Erythroblast (primary cell): ENCODE measurements around the gene UBE3B.

ENCODE experiments used
- DNase-seq, 2 experiments: peaks; one replicate each; lab custom pipeline; 2025; lab: John Stamatoyannopoulos, UW
- GATA1 ChIP-seq: IDR thresholded peaks from 2 replicates; pipeline ENCODE4 v1.6.1; 2011; ENCODE audit warnings: low read depth, mild to moderate bottlenecking, control low read depth, low read length, moderate library complexity
- POLR2A ChIP-seq: IDR thresholded peaks from 2 replicates; pipeline ENCODE4 v1.6.1; 2011; ENCODE audit warnings: mild to moderate bottlenecking, low read length

UBE3B gene

DNA sequence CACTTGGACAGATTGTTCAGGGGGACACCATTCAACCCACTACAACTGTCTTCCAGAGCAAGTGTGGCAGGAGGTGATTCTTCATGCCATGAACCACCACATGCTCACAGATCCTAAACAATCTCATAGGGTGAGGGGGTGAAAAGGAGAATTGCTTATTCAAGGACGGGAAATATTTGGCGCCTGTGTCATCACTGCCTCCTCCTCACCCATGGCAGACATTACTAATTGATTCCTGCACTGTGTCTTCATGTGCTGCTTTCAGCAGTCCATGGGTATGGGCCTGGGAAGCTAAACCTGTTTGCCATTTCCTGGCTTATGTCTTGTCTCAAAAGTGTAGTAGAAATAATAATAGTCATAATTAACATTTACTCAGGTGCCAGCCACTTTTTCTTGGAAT is 64.6 kb downstream of the UBE3B start:
- no peak for TF ChIP-seq POLR2A
- no peak for TF ChIP-seq GATA1
- no peak for DNase-seq

DNA sequence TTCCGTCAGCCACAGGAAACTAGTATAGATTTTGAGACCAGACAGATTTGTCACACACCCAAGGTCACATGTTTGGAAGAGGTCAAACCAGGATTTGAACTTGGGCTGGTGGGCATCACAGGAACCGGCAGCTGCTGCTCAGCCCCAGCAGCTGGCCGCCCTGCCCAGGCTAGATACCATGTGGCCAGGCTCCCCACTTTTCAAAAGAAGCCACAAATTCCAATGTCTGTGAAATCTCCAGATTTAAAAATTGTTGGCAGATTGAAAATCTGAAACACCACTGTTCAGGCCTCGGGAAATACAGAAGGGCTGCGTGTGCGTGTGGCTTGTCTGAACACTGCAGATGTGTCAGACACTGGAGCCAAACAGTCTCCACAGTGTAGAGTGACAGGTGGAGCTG is 65.4 kb downstream of the UBE3B start:
- DNase-seq = no peak
- TF ChIP-seq GATA1 = no peak
- no peak for TF ChIP-seq POLR2A

DNA sequence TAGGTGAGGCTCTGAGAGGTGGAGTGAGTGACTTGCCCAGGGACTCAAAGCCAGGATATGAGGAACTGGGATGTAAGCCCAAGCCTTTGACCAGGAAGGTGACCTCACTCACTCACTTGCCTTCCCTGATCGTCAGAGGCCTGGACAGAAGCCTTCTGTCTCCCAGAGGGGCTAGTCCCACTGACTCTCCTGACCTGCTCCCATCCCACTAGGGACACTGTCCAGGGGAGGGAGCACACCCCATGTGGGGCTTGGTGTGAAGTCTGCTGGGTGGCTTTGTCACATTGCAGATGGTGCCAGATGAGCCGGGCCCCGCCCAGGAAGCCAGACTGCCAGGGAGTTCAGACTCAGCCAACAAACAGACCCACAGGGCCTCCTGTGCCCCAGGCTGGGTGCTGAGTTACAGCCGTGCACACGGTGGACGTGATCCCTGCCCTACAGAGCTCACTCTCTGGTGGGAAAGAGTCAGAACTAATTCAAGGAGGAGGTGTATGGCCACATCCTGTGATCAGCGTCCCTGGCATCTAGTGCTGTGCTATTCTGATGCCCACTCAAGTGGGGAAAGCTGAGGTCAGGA is 67.6 kb downstream of the UBE3B start:
- DNase-seq = no peak
- TF ChIP-seq GATA1 = no peak
- TF ChIP-seq POLR2A = no peak

DNA sequence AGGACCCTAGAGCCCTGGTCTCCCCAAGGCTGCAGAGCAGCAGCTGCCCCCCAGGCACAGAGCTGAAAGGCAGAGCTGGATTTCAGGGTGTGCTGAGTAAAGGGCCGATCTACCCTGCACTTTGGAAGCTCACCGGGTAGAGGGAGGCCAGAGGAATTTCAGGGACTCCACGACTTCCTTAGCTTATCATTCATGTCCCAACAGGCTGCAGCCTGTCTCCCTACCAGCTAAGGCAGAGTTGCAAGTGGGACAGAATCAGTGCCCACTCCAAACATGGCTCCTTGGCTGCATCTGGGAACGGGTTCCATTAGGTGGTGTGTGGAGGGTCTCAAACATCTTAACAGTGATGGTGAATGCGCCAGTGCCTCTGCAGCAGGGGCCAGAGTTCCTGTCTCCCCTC is 68.4 kb downstream of the UBE3B start:
- TF ChIP-seq POLR2A (no peak), GATA1 (no peak)
- DNase-seq = no peak

DNA sequence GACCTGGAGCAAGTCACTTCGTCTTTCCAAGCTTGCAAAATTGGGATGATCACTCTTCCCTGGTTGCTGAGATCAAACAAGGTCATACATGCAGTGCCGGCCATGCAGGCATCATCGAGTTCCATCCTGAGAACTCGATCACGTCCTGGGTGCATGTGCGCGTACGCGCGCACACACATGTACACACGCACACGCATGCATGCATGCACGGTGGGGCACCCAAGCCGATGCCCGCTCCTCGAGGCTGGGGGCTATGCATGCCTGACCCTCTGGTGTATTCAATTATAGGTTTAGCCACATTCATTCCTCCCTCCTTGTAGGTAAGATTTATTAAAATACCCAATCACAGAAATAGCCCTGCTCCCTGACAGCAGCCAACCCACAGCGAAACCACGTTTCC is 69.9 kb downstream of the UBE3B start:
- TF ChIP-seq GATA1 (no peak), POLR2A (no peak)
- no peak for DNase-seq

DNA sequence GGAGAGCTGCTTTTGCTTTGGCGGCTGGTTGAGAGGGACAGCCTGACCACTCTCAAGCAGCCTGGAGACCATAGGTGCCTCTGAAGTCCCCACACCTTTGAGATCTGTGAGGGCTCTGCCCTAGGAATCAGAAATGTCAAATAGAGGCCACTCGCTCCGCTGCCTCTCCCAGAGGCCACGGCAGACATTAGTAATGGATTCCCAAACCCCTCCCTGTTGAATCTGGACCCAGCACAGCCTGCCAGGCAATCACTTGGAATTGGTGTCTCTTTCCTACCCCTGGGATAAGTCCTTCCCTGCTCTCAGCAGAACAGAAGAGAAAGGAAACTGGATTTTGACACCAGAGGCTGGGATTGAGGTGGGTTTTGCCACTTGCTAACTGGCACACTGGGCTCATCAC is 70.8 kb downstream of the UBE3B start:
- TF ChIP-seq GATA1 (no peak), POLR2A (no peak)
- no peak for DNase-seq

DNA sequence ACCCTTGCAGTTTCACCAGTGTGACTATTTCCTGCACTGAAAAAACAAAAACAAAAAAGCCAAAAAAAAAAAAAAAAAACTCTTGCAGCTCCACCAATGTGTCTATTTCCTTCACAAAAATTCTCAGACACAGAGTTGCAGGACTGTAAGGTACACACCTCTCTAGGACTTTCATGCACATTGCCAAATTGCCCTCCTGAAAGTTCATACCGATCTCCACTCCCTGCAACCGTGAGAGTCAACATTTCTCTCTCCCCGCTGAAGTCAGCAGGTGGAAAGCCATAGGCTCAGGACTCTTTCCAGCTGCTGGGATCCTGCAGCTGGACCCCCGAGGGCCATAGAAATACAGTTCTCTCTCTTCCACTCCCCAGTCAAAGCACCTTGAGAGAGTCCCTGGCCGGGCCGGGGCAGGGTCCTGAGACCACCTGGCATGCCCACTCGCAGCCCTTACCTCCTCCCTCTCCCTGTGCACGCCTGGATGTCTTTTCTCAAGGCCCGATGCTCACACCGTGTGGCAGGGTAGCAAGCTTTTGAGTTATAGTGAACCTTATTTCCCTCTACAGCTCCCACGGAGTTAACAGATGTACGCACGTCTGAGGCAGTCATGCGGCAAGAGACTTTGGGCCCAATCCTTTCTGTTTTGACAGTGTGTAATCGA is 72.3 kb downstream of the UBE3B start:
- DNase-seq = no peak
- TF ChIP-seq POLR2A (no peak), GATA1 (no peak)

DNA sequence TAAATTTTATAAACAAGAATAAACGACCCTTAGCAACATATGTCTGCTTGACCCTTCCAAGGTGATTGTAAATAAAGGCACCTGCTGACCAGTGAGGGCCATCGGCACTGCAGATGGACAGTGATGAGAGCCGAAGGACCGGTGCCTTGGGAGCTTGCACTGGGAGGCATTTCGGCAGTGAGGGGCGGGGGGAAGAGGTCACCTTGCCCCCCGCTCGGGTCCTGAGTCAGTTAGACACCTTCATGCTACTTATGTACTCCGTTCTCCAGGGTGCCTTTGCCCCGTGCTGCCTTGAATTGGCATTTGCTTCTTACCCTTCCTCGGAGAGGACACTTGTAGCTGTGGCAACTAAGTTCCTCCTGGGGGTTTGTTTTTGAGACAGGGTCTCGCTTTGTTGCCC is 72.8 kb downstream of the UBE3B start:
- no peak for TF ChIP-seq GATA1
- no peak for DNase-seq

DNA sequence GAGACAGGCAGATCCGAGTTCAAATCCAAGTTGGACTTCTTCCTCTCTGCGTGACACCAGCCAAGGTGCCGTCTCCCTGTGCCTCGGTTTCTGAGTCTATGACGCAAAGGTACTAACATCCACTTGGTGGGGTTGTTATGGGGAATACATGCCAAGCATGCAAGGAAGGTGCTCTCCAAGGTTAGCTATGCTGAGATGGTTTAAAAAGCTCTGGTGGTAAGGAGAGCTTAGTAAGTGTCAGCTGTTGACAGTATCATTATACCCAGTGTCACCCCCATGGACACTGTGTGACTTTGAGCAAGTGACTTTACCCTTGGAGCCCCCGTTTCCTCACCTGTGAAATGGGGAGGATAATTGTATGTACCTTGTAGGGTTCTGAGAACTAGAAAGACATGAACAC is 73.7 kb downstream of the UBE3B start:
- no peak for TF ChIP-seq GATA1
- TF ChIP-seq POLR2A = no peak
- no peak for DNase-seq

DNA sequence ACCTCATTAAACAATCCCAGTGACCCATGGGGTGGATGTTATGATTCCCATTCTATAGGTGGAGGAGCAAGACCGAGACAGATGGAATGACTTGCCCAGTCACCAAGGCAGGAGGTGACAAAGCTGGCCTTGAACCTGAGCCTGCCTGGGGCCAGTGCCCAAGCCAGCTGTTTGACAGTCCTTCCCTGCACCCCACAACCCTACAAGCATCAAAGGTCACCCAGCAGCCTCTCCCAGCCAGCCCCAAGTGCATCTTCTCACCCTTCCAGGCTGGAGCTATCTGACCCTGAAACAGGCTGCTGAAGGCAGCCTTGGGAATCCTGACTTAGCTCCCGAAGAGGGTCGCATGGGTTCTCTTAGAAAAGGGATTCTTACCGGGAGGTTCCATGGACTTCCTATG is 75.5 kb downstream of the UBE3B start:
- no peak for DNase-seq
- TF ChIP-seq POLR2A (no peak), GATA1 (no peak)

DNA sequence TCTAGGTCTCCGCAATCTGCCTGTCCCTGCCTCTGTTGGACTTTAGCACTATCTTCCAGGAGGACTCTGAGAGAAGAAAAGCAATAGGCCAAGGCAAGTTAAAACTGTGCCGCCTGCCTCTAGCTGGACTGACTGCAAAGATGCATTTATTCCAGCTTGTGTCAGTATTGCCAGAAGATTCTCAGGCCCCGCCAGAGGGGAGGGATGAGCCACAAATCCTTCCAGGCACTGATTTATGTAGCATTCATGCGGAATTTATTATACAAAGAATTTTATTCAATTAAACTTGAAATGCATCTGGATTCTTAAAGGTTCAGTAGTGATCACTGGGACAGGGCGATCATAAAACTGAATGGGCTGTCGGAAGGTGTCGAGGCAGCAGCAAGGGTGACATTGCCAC is 76.0 kb downstream of the UBE3B start:
- no peak for DNase-seq
- no peak for TF ChIP-seq POLR2A
- TF ChIP-seq GATA1 = no peak

DNA sequence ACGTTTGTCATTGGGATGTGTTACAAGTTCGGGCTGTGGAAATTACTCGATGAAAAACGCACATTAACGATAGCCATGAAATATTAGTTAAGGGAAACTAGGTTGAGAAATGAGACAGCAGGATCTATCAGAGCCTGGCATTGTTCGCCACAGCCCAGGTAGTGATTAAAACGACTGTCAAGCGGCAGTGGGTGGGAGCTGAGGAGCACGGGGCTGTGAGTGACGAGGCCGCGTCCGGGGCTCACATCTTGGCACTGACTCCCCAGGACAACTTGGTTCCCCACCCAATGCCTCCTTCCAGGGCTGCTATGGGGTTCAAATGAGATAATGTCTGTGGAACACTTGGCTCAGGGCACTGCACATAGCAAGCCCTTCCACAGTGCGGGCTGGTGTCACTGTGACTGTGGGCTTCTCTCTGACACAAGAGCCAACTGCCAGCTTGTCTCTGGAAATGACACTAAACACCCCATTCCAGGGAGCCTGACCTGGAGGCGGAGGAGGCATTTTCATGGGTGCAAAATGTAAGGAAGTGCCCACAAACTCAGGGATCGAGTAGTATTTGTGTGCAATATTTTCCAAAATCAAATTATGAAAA is 76.6 kb downstream of the UBE3B start:
- peak; percentile 33 for TF ChIP-seq POLR2A
- no peak for TF ChIP-seq GATA1
- no peak for DNase-seq

DNA sequence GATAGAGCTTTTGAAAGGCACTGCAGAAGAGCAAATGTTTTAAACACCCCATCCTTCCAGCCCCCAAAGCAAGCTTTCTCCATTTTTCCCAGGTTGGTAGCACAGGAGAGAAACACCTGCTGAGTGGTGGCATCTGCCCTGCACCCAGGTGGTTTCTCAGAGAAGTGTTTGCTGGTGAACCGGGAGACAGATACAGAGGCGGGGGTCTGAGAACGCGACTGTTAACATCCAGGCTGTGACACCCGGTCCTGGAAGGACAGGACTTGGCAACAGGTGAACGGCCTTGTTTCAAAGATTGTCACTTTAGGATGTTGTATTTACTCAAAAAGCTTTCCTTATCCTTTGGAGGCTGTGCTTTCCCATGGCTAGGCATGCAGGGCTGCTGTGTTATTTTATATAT is 77.3 kb downstream of the UBE3B start:
- TF ChIP-seq POLR2A (no peak), GATA1 (no peak)

DNA sequence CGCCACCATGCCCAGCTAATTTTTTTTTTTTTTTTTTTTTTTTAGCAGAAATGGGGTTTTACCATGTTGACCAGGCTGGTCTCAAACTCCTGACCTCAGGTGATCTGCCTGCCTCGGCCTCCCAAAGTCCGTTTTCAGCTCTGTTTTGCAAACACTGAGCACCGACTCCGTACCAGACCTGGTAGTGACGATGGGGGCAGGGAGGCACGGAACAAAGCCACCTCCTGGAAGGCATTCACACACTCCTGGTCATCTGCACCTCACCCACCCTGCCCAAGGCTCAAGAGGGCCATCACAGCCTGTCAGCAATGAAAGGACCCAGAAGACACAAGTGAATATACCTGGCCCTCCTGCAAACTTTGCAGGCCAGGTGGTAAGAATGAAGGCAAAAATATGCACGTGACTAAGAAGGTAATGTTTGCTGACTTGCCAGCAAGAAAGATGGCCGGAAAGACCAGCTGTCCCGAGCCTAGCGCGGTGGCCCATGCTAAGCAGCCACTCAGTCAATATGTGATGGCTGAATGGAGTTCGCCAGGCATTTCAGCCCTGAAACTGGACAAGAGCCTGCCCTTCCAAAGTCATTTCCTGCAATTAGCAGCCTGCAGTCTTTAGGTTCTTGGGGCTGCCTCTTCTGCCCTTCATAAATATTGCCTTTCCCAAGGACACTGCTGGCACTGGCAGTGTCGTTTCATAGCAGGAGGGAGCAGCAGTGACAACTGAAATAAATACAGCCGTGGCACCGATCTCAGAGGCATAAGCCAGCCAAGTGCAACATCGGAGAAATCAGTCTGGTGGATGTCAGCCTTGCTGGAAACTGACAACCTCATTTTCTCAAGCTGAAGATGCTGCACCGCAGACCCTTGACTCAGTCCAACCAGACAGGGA is 78.2 kb downstream of the UBE3B start:
- TF ChIP-seq POLR2A (peak; percentile 16), GATA1 (no peak)
- no peak for DNase-seq

More for the DNA sequence above, 77.3 kb downstream of the UBE3B start:
- no peak for DNase-seq
